ENCODE data around the gene TERF2IP.

Gene TERF2IP

GRCh38 chr16:75703306-75703705, 55.7 kb downstream of the TERF2IP start:
- Histone ChIP-seq H3K4me1 (no peaks in the 10 kb centered on the region), H3K9me3 (ENCODE audit: control insufficient read depth, low read length) (no peaks in the 10 kb centered on the region)
- no peak for TF ChIP-seq CTCF (IDR thresholded peaks at IDR 0.05)

More at GRCh38 chr16:75703306-75703705, 55.7 kb downstream of the TERF2IP start:
- Histone ChIP-seq H3K79me2 (no peaks in the 10 kb centered on the region), H3K4me3 (ENCODE audit: low read depth, low read length) (no peak overlapping the region), H3K4me2 (ENCODE audit: low read length) (no peak overlapping the region), H3K9ac (no peak overlapping the region), H3K27ac (no peak overlapping the region), H2AFZ (no peak overlapping the region), H3K27me3 (ENCODE audit: control insufficient read depth, insufficient read depth, low read length) (no peaks in the 10 kb centered on the region), H3K36me3 (ENCODE audit: control insufficient read depth, insufficient read depth, low read length) (no peaks in the 10 kb centered on the region)

Data from parathyroid adenoma (tissue), 2 donors.